ENCODE results near the gene STUM. TPM values are rescaled to one million over a fixed set of nuclear protein-coding genes. Genes with fewer than 3 reads are reported as not detected.

STUM gene
- total RNA-seq, 1 donor from 2014 or later, result 3.0 TPM

- Histone ChIP-seq H3K4me1 (no peaks in the 10 kb centered on the region), H3K4me3 (no peak overlapping the region), H3K27ac (no peak overlapping the region), H3K27me3 (no peaks in the 10 kb centered on the region), H3K36me3 (peaks cover 37 to 40% of the 10 kb centered on the region in 2 donors), H3K9me3 (no peaks in the 10 kb centered on the region)
- DNase-seq (ENCODE audit: low spot score in 2 of 2), result peak in 1 of 2 donors; percentile 55
- no peak for TF ChIP-seq CTCF (IDR thresholded peaks at IDR 0.05)
- intact Hi-C loops (cut with DNase I), result no loop called here
Observed at GRCh38 chr1:226643611-226644540, 95.3 kb downstream of the STUM start.

GRCh38 chr1:226644541-226645176 is 96.1 kb downstream of the STUM start:
- Histone ChIP-seq H3K4me3 (no peak overlapping the region), H3K36me3 (peaks cover 32 to 33% of the 10 kb centered on the region in 2 donors), H3K27ac (no peak overlapping the region), H3K9me3 (no peaks in the 10 kb centered on the region), H3K4me1 (no peaks in the 10 kb centered on the region), H3K27me3 (no peaks in the 10 kb centered on the region)
- peak in 1 of 2 donors; percentile 58 for DNase-seq (ENCODE audit: low spot score in 2 of 2)
- no peak for TF ChIP-seq CTCF (IDR thresholded peaks at IDR 0.05)
- intact Hi-C loops (cut with DNase I), result no loop called here

- Histone ChIP-seq H3K4me3 (no peak overlapping the region), H3K4me1 (peaks cover 0 to 6% of the 10 kb centered on the region in 2 donors), H3K36me3 (peaks cover 30 to 33% of the 10 kb centered on the region in 2 donors), H3K27me3 (no peaks in the 10 kb centered on the region), H3K9me3 (no peaks in the 10 kb centered on the region), H3K27ac (peak overlapping the region in 1 of 2 donors; percentile 4)
- no peak for TF ChIP-seq CTCF (IDR thresholded peaks at IDR 0.05)
- no peak for DNase-seq (ENCODE audit: low spot score in 2 of 2)
- intact Hi-C loops (cut with DNase I), result no loop called here
Observed at GRCh38 chr1:226645279-226645976, 96.9 kb downstream of the STUM start.

- no peaks in the 10 kb centered on the region for H3K9me3 ChIP-seq
- H3K4me3 ChIP-seq, result no peak overlapping the region
- no peak for TF ChIP-seq CTCF (IDR thresholded peaks at IDR 0.05)
- H3K27me3 ChIP-seq, result no peaks in the 10 kb centered on the region
- DNase-seq (ENCODE audit: low spot score in 2 of 2), result no peak
- H3K36me3 ChIP-seq, result peaks cover 30 to 33% of the 10 kb centered on the region in 2 donors
- peak overlapping the region in 1 of 2 donors; percentile 4 for H3K27ac ChIP-seq
- H3K4me1 ChIP-seq, result peaks cover 0 to 10% of the 10 kb centered on the region in 2 donors
- intact Hi-C loops (cut with DNase I), result no loop called here
Observed at GRCh38 chr1:226646026-226646869, 97.7 kb downstream of the STUM start.
